Right lobe of liver (tissue), 6 donors: ENCODE data around the gene PDE9A. TPM values are rescaled to one million over a fixed set of nuclear protein-coding genes. Genes with fewer than 3 reads are reported as not detected.

Experiments used
- ATAC-seq, 4 donors: fragments of 200-7000 bp; cut with Tn5 transposase; one replicate each; pipeline ENCODE4 v1.9.1; 2020; ENCODE audit warnings: mild to moderate bottlenecking in 4 of 4, moderate library complexity in 4 of 4
- DNase-seq, 3 donors: peaks; one replicate each; pipeline ENCODE4 v3.0.0-alpha.2; 2020
- H3K27ac ChIP-seq, 3 donors: fragments of 200-600 bp; one replicate each; pipeline ENCODE4 v1.8.0; 2022
- H3K27me3 ChIP-seq, 2 donors: fragments of 200-600 bp; one replicate each; pipeline ENCODE4 v1.8.0; 2022
- H3K36me3 ChIP-seq, 4 donors: fragments of 200-600 bp; sonication (generic) in 1 of 4; one replicate each; pipeline versions ENCODE4 v1.5.1 to v1.8.0; 2017 to 2022; ENCODE audit warnings: control low read depth in 1 of 4
- H3K4me1 ChIP-seq, 4 donors: fragments of 200-600 bp; sonication (generic) in 1 of 4; one replicate each; pipeline versions ENCODE4 v1.5.1 to v1.8.0; 2017 to 2022; ENCODE audit warnings: control low read depth in 1 of 4
- H3K4me3 ChIP-seq, 3 donors: fragments of 200-600 bp; one replicate each; pipeline ENCODE4 v1.8.0; 2022
- H3K9me3 ChIP-seq, 4 donors: fragments of 200-600 bp; sonication (generic) in 1 of 4; one replicate each; pipeline versions ENCODE4 v1.5.1 to v1.8.0; 2017 to 2022; ENCODE audit warnings: control low read depth in 1 of 4
- CTCF ChIP-seq, 4 donors: fragments of 200-600 bp in 3 of 4; fragments of 450-650 bp in 1 of 4; IDR thresholded peaks; one replicate each; pipeline versions ENCODE4 v1.5.1 to v1.8.0; 2016 to 2022; ENCODE audit warnings: antibody characterized with exemption in 4 of 4, mild to moderate bottlenecking in 2 of 4
- POLR2A ChIP-seq: fragments of 450-650 bp; IDR thresholded peaks from one replicate; pipeline ENCODE4 v1.6.1; 2017; ENCODE audit warnings: antibody characterized with exemption, mild to moderate bottlenecking
- WGBS: methylation state at CpG from one replicate; pipeline ENCODE4 v1.1.6; 2018; ENCODE audit warnings: low coverage, low lambda C conversion rate; ENCODE audit not compliant: insufficient coverage; ENCODE audit errors: missing lambda C conversion rate; 5-methylcytosine and 5-hydroxymethylcytosine counted together
- intact Hi-C, 2 donors: fragments of 100-400 bp; cut with DNase I; formaldehyde crosslinking; loops; one replicate each; pipeline versions ENCODE4 v1.11.2 to v1.14.1; 2022
- total RNA-seq, 6 experiments: library from RNA; depleted of rRNA in 2 of 6; stranded (reverse); fragments of >200 nt in 2 of 6; fragmentation: NEBNext Ultra II Directional in 3 of 6; extraction: Animal tissue kit (Norgen Biotek cat#: 25700) in 3 of 6; gene quantifications; one replicate each; pipeline versions ENCODE4 v1.1.0 to v1.2.4, GENCODE V29; 2016 to 2023
- donor health status: DM: no; HTN: yes; CAD: no.
- donor health status: DM: no; HTN: no; CAD: no.
- donor health status: DM: no; HTN: no; CAD: no.
- donor health status: DM: no; HTN: yes; CAD: no.
- donor health status: DM: no; HTN: yes; CAD: no.

PDE9A gene
- total RNA-seq, 6 experiments from 2014 or later = 1.1 to 5.9 (median 3.3) TPM

GRCh38 chr21:42673633-42674328 is 20.4 kb downstream of the PDE9A start:
- DNase-seq (no peak), ATAC-seq (no peak)
- WGBS = 96% methylated on average over 9 of the region's 23 CpGs
- H3K9me3 ChIP-seq = no peaks in the 10 kb centered on the region
- no peak overlapping the region for H3K4me3 ChIP-seq
- no peak overlapping the region for H3K27ac ChIP-seq
- peaks cover 0 to 14% (median 7%) of the 10 kb centered on the region in 4 donors for H3K4me1 ChIP-seq
- TF ChIP-seq CTCF (IDR thresholded peaks at IDR 0.05) = no peak
- no peaks in the 10 kb centered on the region for H3K36me3 ChIP-seq
- H3K27me3 ChIP-seq = no peaks in the 10 kb centered on the region
- intact Hi-C loops = no loop called here

GRCh38 chr21:42674351-42674940 is 21.0 kb downstream of the PDE9A start:
- no peak for DNase-seq
- peaks cover 0 to 14% (median 7%) of the 10 kb centered on the region in 4 donors for H3K4me1 ChIP-seq
- no peaks in the 10 kb centered on the region for H3K27me3 ChIP-seq
- intact Hi-C loops = no loop called here
- no peak for ATAC-seq
- no peaks in the 10 kb centered on the region for H3K9me3 ChIP-seq
- 73% methylated on average over 4 of the region's 14 CpGs for WGBS
- no peak overlapping the region for H3K4me3 ChIP-seq
- TF ChIP-seq CTCF (IDR thresholded peaks at IDR 0.05) (no peak), POLR2A (no peak)
- H3K27ac ChIP-seq = no peak overlapping the region
- no peaks in the 10 kb centered on the region for H3K36me3 ChIP-seq

- H3K4me1 ChIP-seq = peaks cover 0 to 14% (median 7%) of the 10 kb centered on the region in 4 donors
- WGBS = 97% methylated on average over 12 of the region's 15 CpGs
- intact Hi-C loops = no loop called here
- no peaks in the 10 kb centered on the region for H3K27me3 ChIP-seq
- DNase-seq (no peak), ATAC-seq (no peak)
- no peaks in the 10 kb centered on the region for H3K36me3 ChIP-seq
- H3K27ac ChIP-seq = no peak overlapping the region
- H3K9me3 ChIP-seq = no peaks in the 10 kb centered on the region
- TF ChIP-seq CTCF (IDR thresholded peaks at IDR 0.05) (no peak), POLR2A (no peak)
- H3K4me3 ChIP-seq = no peak overlapping the region
Measured at GRCh38 chr21:42675403-42675802, 22.0 kb downstream of the PDE9A start.

GRCh38 chr21:42676808-42677207 is 23.4 kb downstream of the PDE9A start:
- 92% methylated on average over 4 of the region's 8 CpGs for WGBS
- H3K36me3 ChIP-seq = no peaks in the 10 kb centered on the region
- intact Hi-C loops = no loop called here
- peaks cover 0 to 12% (median 5%) of the 10 kb centered on the region in 4 donors for H3K4me1 ChIP-seq
- TF ChIP-seq POLR2A (no peak), CTCF (IDR thresholded peaks at IDR 0.05) (no peak)
- no peaks in the 10 kb centered on the region for H3K27me3 ChIP-seq
- H3K4me3 ChIP-seq = no peak overlapping the region
- ATAC-seq (no peak), DNase-seq (peak in 1 of 3 donors; percentile 21)
- H3K27ac ChIP-seq = no peak overlapping the region
- no peaks in the 10 kb centered on the region for H3K9me3 ChIP-seq
